Astrocyte (in vitro differentiated cells and primary cell): Measurements from ENCODE around the gene TPGS1. TPM values are rescaled to one million over a fixed set of nuclear protein-coding genes. Genes with fewer than 3 reads are reported as not detected.
A peak's percentile ranks its signal among the peaks of the same experiment; 100 is the strongest.

Experiments used
- DNase-seq: peaks from one replicate; pipeline ENCODE4 v3.0.0-alpha.2; 2010; ENCODE audit warnings: low read depth
- FAIRE-seq: peaks from 2 replicates; lab custom pipeline; 2011; peaks lifted over from hg19 to GRCh38; lab: Jason Lieb, UNC
- H2AFZ ChIP-seq: 2 replicates; pipeline ENCODE4 v1.6.0; 2012; ENCODE audit warnings: low read depth, low read length, inconsistent platforms
- H3K27ac ChIP-seq: 2 replicates; pipeline ENCODE4 v1.5.1; 2011; ENCODE audit warnings: low read depth, low read length, inconsistent platforms
- H3K27me3 ChIP-seq: 2 replicates; pipeline ENCODE4 v1.6.0; 2011; ENCODE audit warnings: low read length, inconsistent platforms; ENCODE audit not compliant: insufficient read depth
- H3K36me3 ChIP-seq: 2 replicates; pipeline ENCODE4 v1.5.1; 2011; ENCODE audit warnings: low read length, inconsistent platforms; ENCODE audit not compliant: insufficient read depth
- H3K4me1 ChIP-seq: 2 replicates; pipeline ENCODE4 v1.5.1; 2011; ENCODE audit warnings: low read length, inconsistent platforms; ENCODE audit not compliant: insufficient read depth
- H3K4me2 ChIP-seq: 2 replicates; pipeline ENCODE4 v1.6.0; 2012; ENCODE audit warnings: low read length, inconsistent platforms
- H3K4me3 ChIP-seq: 2 replicates; pipeline ENCODE4 v1.5.1; 2011; ENCODE audit warnings: low read depth, mild to moderate bottlenecking, low read length, inconsistent platforms; ENCODE audit not compliant: insufficient read depth
- H3K79me2 ChIP-seq: 2 replicates; pipeline ENCODE4 v1.6.0; 2012; ENCODE audit warnings: mild to moderate bottlenecking, low read length, inconsistent platforms; ENCODE audit not compliant: insufficient read depth
- H3K9ac ChIP-seq: 2 replicates; pipeline ENCODE4 v1.6.0; 2012; ENCODE audit warnings: mild to moderate bottlenecking, low read length, inconsistent platforms
- H3K9me3 ChIP-seq: 2 replicates; pipeline ENCODE4 v1.5.1; 2012; ENCODE audit warnings: low read depth, mild to moderate bottlenecking, low read length, inconsistent platforms; ENCODE audit not compliant: insufficient read depth
- H4K20me1 ChIP-seq: 2 replicates; pipeline ENCODE4 v1.6.0; 2012; ENCODE audit warnings: low read length, inconsistent platforms; ENCODE audit not compliant: insufficient read depth
- H3K27ac Mint-ChIP-seq: one replicate; pipeline ENCODE4 v1.8.0; 2021; ENCODE audit warnings: mild to moderate bottlenecking, mixed read lengths; ENCODE audit not compliant: unreplicated experiment
- H3K27me3 Mint-ChIP-seq: one replicate; pipeline ENCODE4 v1.8.0; 2021; ENCODE audit warnings: low read depth, mixed read lengths; ENCODE audit not compliant: unreplicated experiment
- H3K36me3 Mint-ChIP-seq: one replicate; pipeline ENCODE4 v1.8.0; 2021; ENCODE audit warnings: low read depth, mixed read lengths; ENCODE audit not compliant: unreplicated experiment
- H3K4me1 Mint-ChIP-seq: one replicate; pipeline ENCODE4 v1.8.0; 2021; ENCODE audit warnings: low read depth, mixed read lengths; ENCODE audit not compliant: unreplicated experiment
- H3K4me3 Mint-ChIP-seq: one replicate; pipeline ENCODE4 v1.8.0; 2021; ENCODE audit warnings: mild to moderate bottlenecking, moderate library complexity, mixed read lengths; ENCODE audit not compliant: unreplicated experiment
- H3K9me3 Mint-ChIP-seq: one replicate; pipeline ENCODE4 v1.8.0; 2021; ENCODE audit warnings: mild to moderate bottlenecking, mixed read lengths; ENCODE audit not compliant: unreplicated experiment
- EZH2 ChIP-seq: IDR thresholded peaks from 2 replicates; pipeline ENCODE4 v1.6.1; 2012; ENCODE audit warnings: mild to moderate bottlenecking, low read length, inconsistent platforms; ENCODE audit not compliant: insufficient read depth
- total RNA-seq: library from RNA; stranded (reverse); gene quantifications from 2 replicates; pipeline ENCODE4 v1.2.1, GENCODE V29; 2021
- TF ChIP-seq, protein P1 (sequence below): IDR thresholded peaks from 2 replicates; pipeline ENCODE4 v1.5.1; 2011; ENCODE audit warnings: low read depth, mild to moderate bottlenecking, inconsistent platforms, low read length, moderate library complexity; ENCODE audit not compliant: insufficient read depth

The TPGS1 gene
- total RNA-seq, 1 donor from 2014 or later = 17.9 TPM

- no peak overlapping the region for H2AFZ ChIP-seq
- peaks cover 13% of the 10 kb centered on the region for H3K4me1 ChIP-seq
- no peaks in the 10 kb centered on the region for H3K27me3 ChIP-seq
- no peak for DNase-seq
- no peak overlapping the region for H3K27ac ChIP-seq
- H3K4me3 Mint-ChIP-seq = no peak overlapping the region
- no peak for FAIRE-seq
- H3K4me1 Mint-ChIP-seq = peaks cover 17% of the 10 kb centered on the region
- no peak overlapping the region for H3K27ac Mint-ChIP-seq
- H3K36me3 ChIP-seq = no peaks in the 10 kb centered on the region
- H3K36me3 Mint-ChIP-seq = peaks cover 19% of the 10 kb centered on the region
- H3K4me2 ChIP-seq = no peak overlapping the region
- H3K9me3 Mint-ChIP-seq = no peaks in the 10 kb centered on the region
- TF ChIP-seq, protein P1, sequence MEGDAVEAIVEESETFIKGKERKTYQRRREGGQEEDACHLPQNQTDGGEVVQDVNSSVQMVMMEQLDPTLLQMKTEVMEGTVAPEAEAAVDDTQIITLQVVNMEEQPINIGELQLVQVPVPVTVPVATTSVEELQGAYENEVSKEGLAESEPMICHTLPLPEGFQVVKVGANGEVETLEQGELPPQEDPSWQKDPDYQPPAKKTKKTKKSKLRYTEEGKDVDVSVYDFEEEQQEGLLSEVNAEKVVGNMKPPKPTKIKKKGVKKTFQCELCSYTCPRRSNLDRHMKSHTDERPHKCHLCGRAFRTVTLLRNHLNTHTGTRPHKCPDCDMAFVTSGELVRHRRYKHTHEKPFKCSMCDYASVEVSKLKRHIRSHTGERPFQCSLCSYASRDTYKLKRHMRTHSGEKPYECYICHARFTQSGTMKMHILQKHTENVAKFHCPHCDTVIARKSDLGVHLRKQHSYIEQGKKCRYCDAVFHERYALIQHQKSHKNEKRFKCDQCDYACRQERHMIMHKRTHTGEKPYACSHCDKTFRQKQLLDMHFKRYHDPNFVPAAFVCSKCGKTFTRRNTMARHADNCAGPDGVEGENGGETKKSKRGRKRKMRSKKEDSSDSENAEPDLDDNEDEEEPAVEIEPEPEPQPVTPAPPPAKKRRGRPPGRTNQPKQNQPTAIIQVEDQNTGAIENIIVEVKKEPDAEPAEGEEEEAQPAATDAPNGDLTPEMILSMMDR = no peak
- TF ChIP-seq EZH2 = no peak
- H3K9me3 ChIP-seq = no peaks in the 10 kb centered on the region
- no peaks in the 10 kb centered on the region for H3K27me3 Mint-ChIP-seq
- peaks cover 6% of the 10 kb centered on the region for H3K79me2 ChIP-seq
- H3K9ac ChIP-seq = no peak overlapping the region
- H4K20me1 ChIP-seq = peaks cover 24% of the 10 kb centered on the region
- H3K4me3 ChIP-seq = no peak overlapping the region
These were observed 6.3 kb downstream of the TPGS1 start for GRCh38 chr19:513368-514165.

DNA sequence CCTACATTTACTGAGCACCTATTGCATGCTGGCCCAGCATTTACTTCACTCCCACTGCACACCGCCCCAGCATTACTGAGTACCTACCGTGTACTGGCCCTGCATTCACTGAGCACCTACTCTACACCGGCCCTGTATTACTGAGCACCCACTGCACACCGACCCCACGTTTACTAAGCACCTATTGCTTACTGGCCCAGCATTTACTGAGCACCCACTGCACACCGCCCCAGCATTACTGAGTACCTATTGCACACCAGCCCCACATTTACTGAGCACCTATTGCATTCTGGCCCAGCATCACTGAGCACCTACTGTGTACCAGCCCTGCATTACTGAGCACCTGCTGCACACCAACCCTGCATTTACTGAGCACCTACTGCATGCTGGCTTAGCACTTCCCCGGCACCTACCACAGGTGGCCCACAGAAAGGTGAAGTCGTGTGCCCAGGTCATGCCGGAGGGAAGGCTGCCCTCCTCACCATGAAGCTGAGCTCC is 6.9 kb downstream of the TPGS1 start:
- H3K4me3 Mint-ChIP-seq = no peak overlapping the region
- Histone ChIP-seq H3K36me3 (no peaks in the 10 kb centered on the region), H3K4me3 (no peak overlapping the region), H4K20me1 (peaks cover 24% of the 10 kb centered on the region), H3K27me3 (no peaks in the 10 kb centered on the region), H3K9ac (no peak overlapping the region), H3K9me3 (no peaks in the 10 kb centered on the region), H3K4me1 (peaks cover 13% of the 10 kb centered on the region), H3K4me2 (no peak overlapping the region), H2AFZ (no peak overlapping the region), H3K79me2 (no peaks in the 10 kb centered on the region), H3K27ac (no peak overlapping the region)
- peaks cover 15% of the 10 kb centered on the region for H3K36me3 Mint-ChIP-seq
- H3K27me3 Mint-ChIP-seq = no peaks in the 10 kb centered on the region
- no peak for TF ChIP-seq EZH2
- TF ChIP-seq, protein P1 = no peak
- peak overlapping the region; percentile 20 for H3K27ac Mint-ChIP-seq
- FAIRE-seq = no peak
- H3K4me1 Mint-ChIP-seq = peaks cover 14% of the 10 kb centered on the region
- no peaks in the 10 kb centered on the region for H3K9me3 Mint-ChIP-seq
- no peak for DNase-seq
